ENCODE measurements around the gene ZNF362. TPM values are rescaled to one million over a fixed set of nuclear protein-coding genes. Genes with fewer than 3 reads are reported as not detected.

ZNF362 gene
- total RNA-seq, 2 experiments from 2014 or later: 8.9 to 26.1 TPM

DNA sequence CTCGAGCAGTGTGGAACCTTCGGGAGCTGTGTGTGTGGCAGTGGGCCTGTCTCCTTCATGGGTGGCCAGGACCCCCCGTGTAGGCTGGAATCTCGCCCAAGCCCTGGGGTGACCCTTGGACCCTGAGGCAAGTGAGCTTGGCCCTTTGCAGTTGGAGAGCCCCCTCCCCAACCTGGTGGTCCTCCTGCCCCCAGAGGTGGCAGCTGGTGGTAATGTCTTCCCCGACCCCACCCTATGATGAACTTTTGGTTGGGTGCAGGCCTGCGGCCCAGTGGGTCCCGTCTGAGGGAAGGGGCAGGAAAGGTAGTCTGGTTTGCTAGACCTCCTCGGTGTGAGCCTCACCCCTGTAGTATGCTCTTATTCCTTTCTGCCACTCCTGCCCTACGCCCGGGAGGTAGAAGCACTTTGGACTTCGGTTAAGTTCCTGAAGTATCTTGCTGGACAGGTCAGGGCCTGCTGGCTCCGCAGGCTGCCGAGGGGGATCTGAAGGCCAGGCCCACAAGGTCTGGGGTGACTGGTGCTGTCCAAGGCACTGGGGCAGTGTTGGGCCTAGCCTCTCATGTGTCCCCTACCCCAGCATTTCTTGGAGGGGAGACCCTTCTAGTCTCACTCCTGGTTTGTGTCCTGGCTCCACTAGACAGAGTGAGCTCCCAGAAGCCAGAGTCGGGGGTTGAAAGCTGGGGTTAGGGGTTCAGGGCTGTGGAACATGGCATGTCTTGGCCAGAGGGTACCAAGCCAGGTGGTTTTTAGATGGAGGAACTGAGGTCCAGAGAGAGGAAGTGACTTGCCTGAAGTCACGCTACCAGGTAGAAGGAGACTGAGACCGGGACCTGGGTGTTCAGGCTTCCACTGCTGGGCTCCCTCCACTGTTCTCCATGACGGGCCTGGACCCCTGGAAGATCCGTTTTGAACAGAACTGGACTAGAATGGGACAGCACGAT is 1.8 kb downstream of the ZNF362 start:
- CTCF ChIA-PET (ENCODE audit: unreplicated experiment): interaction anchor here (1.1 kb wide), 1 partner anchor 77 kb away, joined by 3 read pairs; the partner anchor contains the start of gene TRIM62
- DNase-seq (ENCODE audit: low spot score): peak; percentile 41
- intact Hi-C loops (cut with micrococcal nuclease; ENCODE audit: unreplicated experiment): loop anchor here (2.0 kb wide), 1 partner anchor 77 kb away; no protein-coding TSS in a partner anchor
- no peak for TF ChIP-seq CTCF (conservative IDR thresholded peaks at IDR 0.05; ENCODE audit: low read length)
- TF ChIP-seq EZH2phosphoT487 (IDR thresholded peaks at IDR 0.05; ENCODE audit: borderline replicate concordance, low read depth, low read length): no peak
- H3K4me2 ChIP-seq (ENCODE audit: low read length): peak overlapping the region; percentile 95
- peaks cover 27% of the 10 kb centered on the region for H3K4me1 ChIP-seq (ENCODE audit: insufficient read depth, low read length, poor library complexity, severe bottlenecking)
- H3K9me3 ChIP-seq (ENCODE audit: low read length): no peaks in the 10 kb centered on the region
- peak overlapping the region; percentile 73 for H3K27ac ChIP-seq (ENCODE audit: low read depth, low read length, poor library complexity, severe bottlenecking)
- POLR2A ChIA-PET: interaction anchor here (1.1 to 1.4 kb wide), 3 partner anchors 21 to 131 kb away, joined by 3 to 8 read pairs (median 3); partner anchors contain the start of gene TRIM62
- no peaks in the 10 kb centered on the region for H3K36me3 ChIP-seq (ENCODE audit: insufficient read depth, low read length)
- peak overlapping the region; percentile 93; the same call in 1 of the 2 replicates for H2AFZ ChIP-seq (ENCODE audit: low read length)
- no peaks in the 10 kb centered on the region for H3K9me2 ChIP-seq (ENCODE audit: insufficient read depth, low read length)
- BruUV-seq (replicated peaks): no TSS peak
- peak overlapping the region; percentile 73 for H3K4me3 ChIP-seq (ENCODE audit: low read depth, low read length, poor library complexity, severe bottlenecking)
- peaks cover 12% of the 10 kb centered on the region for H3K79me2 ChIP-seq (ENCODE audit: insufficient read depth, low read depth, low read length)
- no peaks in the 10 kb centered on the region for H4K20me1 ChIP-seq (ENCODE audit: insufficient read depth, low read length)

DNA sequence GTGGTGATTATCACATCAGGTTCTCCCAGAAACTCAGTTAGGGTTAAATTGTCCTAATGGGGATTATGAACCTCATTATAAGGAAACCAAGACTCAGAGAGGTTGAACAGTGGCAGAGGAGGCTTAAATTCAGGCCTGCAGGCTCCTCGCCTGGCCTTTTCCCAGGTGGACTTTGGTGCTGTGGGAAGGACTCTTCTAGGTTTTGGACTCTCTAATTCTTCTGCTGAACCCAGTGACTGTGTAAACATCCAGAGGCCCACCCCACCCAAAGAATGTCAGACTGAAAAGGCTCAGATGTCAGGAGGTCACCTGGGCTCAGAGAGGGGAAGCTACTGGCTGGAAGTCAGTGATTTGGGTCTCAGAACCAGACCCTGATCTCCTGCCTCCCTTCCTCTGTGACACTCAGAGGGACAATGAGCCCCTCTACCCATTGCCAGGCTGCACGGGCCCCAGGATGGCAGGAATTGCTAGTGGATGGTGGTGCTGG is 2.5 kb downstream of the ZNF362 start:
- Histone ChIP-seq H3K9me2 (ENCODE audit: insufficient read depth, low read length) (no peaks in the 10 kb centered on the region), H3K4me1 (ENCODE audit: insufficient read depth, low read length, poor library complexity, severe bottlenecking) (peaks cover 27% of the 10 kb centered on the region), H3K79me2 (ENCODE audit: insufficient read depth, low read depth, low read length) (peaks cover 12% of the 10 kb centered on the region), H3K9me3 (ENCODE audit: low read length) (no peaks in the 10 kb centered on the region), H3K27ac (ENCODE audit: low read depth, low read length, poor library complexity, severe bottlenecking) (no peak overlapping the region), H3K4me3 (ENCODE audit: low read depth, low read length, poor library complexity, severe bottlenecking) (no peak overlapping the region), H4K20me1 (ENCODE audit: insufficient read depth, low read length) (no peaks in the 10 kb centered on the region), H3K4me2 (ENCODE audit: low read length) (peak overlapping the region; percentile 95), H3K36me3 (ENCODE audit: insufficient read depth, low read length) (no peaks in the 10 kb centered on the region), H2AFZ (ENCODE audit: low read length) (no peak overlapping the region)
- ChIA-PET CTCF (ENCODE audit: unreplicated experiment) (interaction anchor here (1.1 kb wide), 1 partner anchor 78 kb away, joined by 3 read pairs; the partner anchor contains the start of gene TRIM62), POLR2A (no interaction called here)
- BruUV-seq (replicated peaks): no TSS peak
- DNase-seq (ENCODE audit: low spot score): no peak
- no peak for TF ChIP-seq EZH2phosphoT487 (IDR thresholded peaks at IDR 0.05; ENCODE audit: borderline replicate concordance, low read depth, low read length)
- no peak for TF ChIP-seq CTCF (conservative IDR thresholded peaks at IDR 0.05; ENCODE audit: low read length)
- intact Hi-C loops (cut with micrococcal nuclease; ENCODE audit: unreplicated experiment): no loop called here
